Endothelial cell (in vitro differentiated cells): Measurements from ENCODE around the gene ABCB11. TPM values are rescaled to one million over a fixed set of nuclear protein-coding genes. Genes with fewer than 3 reads are reported as not detected.

Source experiments
- DNase-seq: peaks from one replicate; pipeline ENCODE4 v3.0.0; 2021; ENCODE audit warnings: low spot score
- H3K27ac Mint-ChIP-seq: one replicate; pipeline ENCODE4 v1.8.0; 2021; ENCODE audit warnings: mixed read lengths, inconsistent platforms; ENCODE audit not compliant: unreplicated experiment
- H3K27me3 Mint-ChIP-seq: one replicate; pipeline ENCODE4 v1.8.0; 2021; ENCODE audit warnings: mild to moderate bottlenecking, moderate library complexity, mixed read lengths, inconsistent platforms; ENCODE audit not compliant: unreplicated experiment
- H3K36me3 Mint-ChIP-seq: one replicate; pipeline ENCODE4 v1.8.0; 2021; ENCODE audit warnings: mild to moderate bottlenecking, low read depth, mixed read lengths, inconsistent platforms; ENCODE audit not compliant: unreplicated experiment
- H3K4me1 Mint-ChIP-seq: one replicate; pipeline ENCODE4 v1.8.0; 2021; ENCODE audit warnings: mild to moderate bottlenecking, mixed read lengths, inconsistent platforms; ENCODE audit not compliant: unreplicated experiment
- H3K4me3 Mint-ChIP-seq: one replicate; pipeline ENCODE4 v1.8.0; 2021; ENCODE audit warnings: mild to moderate bottlenecking, mixed read lengths, inconsistent platforms; ENCODE audit not compliant: unreplicated experiment
- H3K9me3 Mint-ChIP-seq: one replicate; pipeline ENCODE4 v1.8.0; 2021; ENCODE audit warnings: mixed read lengths, inconsistent platforms; ENCODE audit not compliant: unreplicated experiment
- total RNA-seq: library from RNA; stranded (reverse); fragmentation: NEBNext Ultra II Directional; extraction: Animal tissue kit (Norgen Biotek cat#: 25700); gene quantifications from one replicate; pipeline ENCODE4 v1.2.1, GENCODE V29; 2021; ENCODE audit not compliant: unreplicated experiment
- TF ChIP-seq, protein P1 (sequence below): fragments of 200-600 bp; sonication (generic); IDR thresholded peaks from one replicate; pipeline ENCODE4 v1.5.0; 2021; ENCODE audit warnings: antibody characterized with exemption; ENCODE audit not compliant: unreplicated experiment

ABCB11 gene
- total RNA-seq, 1 donor from 2014 or later: 1.9 TPM

- Mint-ChIP-seq H3K27ac (no peak overlapping the region), H3K36me3 (no peaks in the 10 kb centered on the region), H3K4me1 (peaks cover 6% of the 10 kb centered on the region), H3K9me3 (no peaks in the 10 kb centered on the region), H3K27me3 (no peaks in the 10 kb centered on the region), H3K4me3 (no peak overlapping the region)
- DNase-seq: no peak
- TF ChIP-seq, protein P1, sequence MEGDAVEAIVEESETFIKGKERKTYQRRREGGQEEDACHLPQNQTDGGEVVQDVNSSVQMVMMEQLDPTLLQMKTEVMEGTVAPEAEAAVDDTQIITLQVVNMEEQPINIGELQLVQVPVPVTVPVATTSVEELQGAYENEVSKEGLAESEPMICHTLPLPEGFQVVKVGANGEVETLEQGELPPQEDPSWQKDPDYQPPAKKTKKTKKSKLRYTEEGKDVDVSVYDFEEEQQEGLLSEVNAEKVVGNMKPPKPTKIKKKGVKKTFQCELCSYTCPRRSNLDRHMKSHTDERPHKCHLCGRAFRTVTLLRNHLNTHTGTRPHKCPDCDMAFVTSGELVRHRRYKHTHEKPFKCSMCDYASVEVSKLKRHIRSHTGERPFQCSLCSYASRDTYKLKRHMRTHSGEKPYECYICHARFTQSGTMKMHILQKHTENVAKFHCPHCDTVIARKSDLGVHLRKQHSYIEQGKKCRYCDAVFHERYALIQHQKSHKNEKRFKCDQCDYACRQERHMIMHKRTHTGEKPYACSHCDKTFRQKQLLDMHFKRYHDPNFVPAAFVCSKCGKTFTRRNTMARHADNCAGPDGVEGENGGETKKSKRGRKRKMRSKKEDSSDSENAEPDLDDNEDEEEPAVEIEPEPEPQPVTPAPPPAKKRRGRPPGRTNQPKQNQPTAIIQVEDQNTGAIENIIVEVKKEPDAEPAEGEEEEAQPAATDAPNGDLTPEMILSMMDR: no peak
Observed at GRCh38 chr2:169006665-169007064, 24.5 kb downstream of the ABCB11 start.

GRCh38 chr2:169005994-169006393 is 25.1 kb downstream of the ABCB11 start:
- Mint-ChIP-seq H3K4me1 (peaks cover 6% of the 10 kb centered on the region), H3K27ac (no peak overlapping the region), H3K36me3 (no peaks in the 10 kb centered on the region), H3K27me3 (no peaks in the 10 kb centered on the region), H3K4me3 (no peak overlapping the region), H3K9me3 (no peaks in the 10 kb centered on the region)
- TF ChIP-seq, protein P1: no peak
- DNase-seq: no peak

GRCh38 chr2:169005080-169005598 is 26.0 kb downstream of the ABCB11 start:
- no peaks in the 10 kb centered on the region for H3K36me3 Mint-ChIP-seq
- TF ChIP-seq, protein P1: no peak
- H3K27me3 Mint-ChIP-seq: no peaks in the 10 kb centered on the region
- peaks cover 6% of the 10 kb centered on the region for H3K4me1 Mint-ChIP-seq
- no peak for DNase-seq
- H3K4me3 Mint-ChIP-seq: no peak overlapping the region
- no peak overlapping the region for H3K27ac Mint-ChIP-seq
- H3K9me3 Mint-ChIP-seq: no peaks in the 10 kb centered on the region

DNA sequence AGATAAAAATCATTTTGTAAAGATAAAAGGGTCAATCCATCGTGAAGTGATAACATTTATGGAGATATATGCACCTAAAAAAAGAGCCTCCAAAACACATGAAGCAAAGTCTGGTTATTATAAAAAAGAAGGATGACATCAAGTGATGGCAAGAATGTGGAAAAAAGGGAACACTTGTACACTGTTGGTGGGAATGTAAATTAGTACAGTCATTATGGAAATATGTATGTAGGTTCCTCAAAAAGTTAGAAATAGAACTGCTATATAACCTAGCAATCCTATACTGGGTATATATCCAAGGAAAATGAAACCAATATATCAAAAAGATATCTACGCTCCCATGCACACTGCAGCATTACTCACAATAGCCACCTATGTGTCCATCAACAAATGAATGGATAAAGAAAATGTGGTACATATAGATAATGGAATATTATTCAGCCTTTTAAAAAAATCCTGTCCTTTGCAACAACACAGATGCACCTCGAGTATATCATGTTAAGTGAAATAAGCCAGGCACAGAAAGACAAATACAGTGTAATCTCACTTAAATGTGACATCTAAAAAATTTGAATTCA is 28.9 kb downstream of the ABCB11 start:
- Mint-ChIP-seq H3K9me3 (no peaks in the 10 kb centered on the region), H3K4me3 (no peak overlapping the region), H3K4me1 (no peaks in the 10 kb centered on the region), H3K36me3 (no peaks in the 10 kb centered on the region), H3K27me3 (no peaks in the 10 kb centered on the region), H3K27ac (no peak overlapping the region)
- no peak for DNase-seq
- TF ChIP-seq, protein P1: no peak

- no peak overlapping the region for H3K27ac Mint-ChIP-seq
- H3K27me3 Mint-ChIP-seq: no peaks in the 10 kb centered on the region
- DNase-seq: no peak
- H3K4me3 Mint-ChIP-seq: no peak overlapping the region
- no peaks in the 10 kb centered on the region for H3K9me3 Mint-ChIP-seq
- no peaks in the 10 kb centered on the region for H3K4me1 Mint-ChIP-seq
- TF ChIP-seq, protein P1: no peak
- no peaks in the 10 kb centered on the region for H3K36me3 Mint-ChIP-seq
Observed at GRCh38 chr2:169001116-169001815, 29.9 kb downstream of the ABCB11 start.
